Hepatocyte (in vitro differentiated cells): Measurements from ENCODE around the gene GALNTL6. TPM values are rescaled to one million over a fixed set of nuclear protein-coding genes. Genes with fewer than 3 reads are reported as not detected.
A peak's percentile ranks its signal among the peaks of the same experiment; 100 is the strongest.

ENCODE experiments used
- DNase-seq: peaks from one replicate; pipeline ENCODE4 v3.0.0-alpha.2; 2016; ENCODE audit warnings: low spot score
- H2AFZ ChIP-seq: fragments of 200-600 bp; sonication (generic); 2 replicates; pipeline ENCODE4 v1.6.0; 2016; ENCODE audit warnings: antibody characterized with exemption, mild to moderate bottlenecking
- H3K27ac ChIP-seq: fragments of 200-600 bp; sonication (generic); 2 replicates; pipeline ENCODE4 v1.5.1; 2016; ENCODE audit warnings: mild to moderate bottlenecking
- H3K27me3 ChIP-seq: fragments of 200-600 bp; sonication (generic); 2 replicates; pipeline ENCODE4 v1.6.1; 2016
- H3K36me3 ChIP-seq: fragments of 200-600 bp; sonication (generic); replicated peaks from 2 replicates; pipeline ENCODE4 v1.5.1; 2016; ENCODE audit warnings: low read depth; ENCODE audit not compliant: insufficient read depth
- H3K4me1 ChIP-seq: fragments of 200-600 bp; sonication (generic); 2 replicates; pipeline ENCODE4 v1.5.1; 2016; ENCODE audit warnings: mild to moderate bottlenecking, moderate library complexity; ENCODE audit not compliant: insufficient read depth
- H3K4me2 ChIP-seq: fragments of 200-600 bp; sonication (generic); 2 replicates; pipeline ENCODE4 v1.6.0; 2016
- H3K4me3 ChIP-seq: fragments of 200-600 bp; sonication (generic); 2 replicates; pipeline ENCODE4 v1.5.1; 2016; ENCODE audit warnings: mild to moderate bottlenecking
- H3K79me2 ChIP-seq: fragments of 200-600 bp; sonication (generic); 2 replicates; pipeline ENCODE4 v1.6.0; 2017; ENCODE audit warnings: mild to moderate bottlenecking
- H3K9me2 ChIP-seq: fragments of 200-600 bp; sonication (generic); replicated peaks from 2 replicates; pipeline ENCODE4 v1.6.0; 2017; ENCODE audit warnings: mild to moderate bottlenecking; ENCODE audit not compliant: insufficient read depth
- H3K9me3 ChIP-seq: fragments of 200-600 bp; sonication (generic); 2 replicates; pipeline ENCODE4 v1.5.1; 2016; ENCODE audit warnings: low read depth, mild to moderate bottlenecking
- H4K20me1 ChIP-seq: fragments of 200-600 bp; sonication (generic); 2 replicates; pipeline ENCODE4 v1.6.0; 2016; ENCODE audit warnings: mild to moderate bottlenecking; ENCODE audit not compliant: insufficient read depth, poor library complexity, severe bottlenecking
- EZH2 ChIP-seq: fragments of 200-600 bp; sonication (generic); IDR thresholded peaks from 2 replicates; pipeline ENCODE4 v1.6.1; 2016; ENCODE audit warnings: antibody characterized with exemption, mild to moderate bottlenecking, borderline replicate concordance
- EZH2phosphoT487 ChIP-seq: fragments of 200-600 bp; sonication (generic); IDR thresholded peaks from one replicate; pipeline ENCODE4 v1.6.1; 2018; ENCODE audit warnings: antibody characterized with exemption, mild to moderate bottlenecking, low read depth, moderate library complexity; ENCODE audit not compliant: unreplicated experiment, severe bottlenecking
- WGBS: methylation state at CpG from one replicate; pipeline ENCODE4 v1.1.6; 2016; ENCODE audit warnings: low lambda C conversion rate; ENCODE audit errors: missing lambda C conversion rate; 5-methylcytosine and 5-hydroxymethylcytosine counted together
- polyA plus RNA-seq: library from polyadenylated mRNA; unstranded; fragments of >200 nt; fragmentation: Nextera tagmentation; extraction: Ambion mirVana; gene quantifications from 2 replicates; pipeline ENCODE4 v1.2.1, GENCODE V29; 2016
- total RNA-seq: library from RNA; depleted of rRNA; stranded (reverse); fragments of >200 nt; gene quantifications from 2 replicates; pipeline ENCODE4 v1.2.3, GENCODE V29; 2014
- TF ChIP-seq, protein P1 (sequence below): fragments of 200-600 bp; sonication (generic); IDR thresholded peaks from 2 replicates; pipeline ENCODE4 v1.5.1; 2016; ENCODE audit warnings: antibody characterized with exemption, mild to moderate bottlenecking; ENCODE audit not compliant: poor library complexity

GALNTL6 gene
- total and polyA plus RNA-seq, 2 experiments from 2014 or later = 0.53 to 0.74 TPM

DNA sequence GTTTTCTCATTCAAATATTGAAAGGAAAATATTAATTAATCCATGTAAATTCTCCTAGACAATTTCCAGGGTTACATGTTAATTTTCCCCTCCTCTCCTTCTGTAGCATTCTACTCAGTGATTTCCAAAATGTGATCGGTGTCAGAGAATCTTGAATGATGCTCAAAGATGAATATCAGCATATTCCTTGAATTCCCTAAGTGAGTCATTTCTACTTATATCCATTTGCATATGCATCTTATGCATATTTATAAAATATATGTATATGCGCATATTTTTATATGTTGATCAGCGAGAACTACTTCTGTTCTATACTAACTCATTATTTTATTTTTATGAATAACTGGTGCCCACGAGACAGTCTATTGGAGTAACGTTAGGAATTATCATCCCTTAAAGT is 33.9 kb upstream of the GALNTL6 start:
- TF ChIP-seq, protein P1, sequence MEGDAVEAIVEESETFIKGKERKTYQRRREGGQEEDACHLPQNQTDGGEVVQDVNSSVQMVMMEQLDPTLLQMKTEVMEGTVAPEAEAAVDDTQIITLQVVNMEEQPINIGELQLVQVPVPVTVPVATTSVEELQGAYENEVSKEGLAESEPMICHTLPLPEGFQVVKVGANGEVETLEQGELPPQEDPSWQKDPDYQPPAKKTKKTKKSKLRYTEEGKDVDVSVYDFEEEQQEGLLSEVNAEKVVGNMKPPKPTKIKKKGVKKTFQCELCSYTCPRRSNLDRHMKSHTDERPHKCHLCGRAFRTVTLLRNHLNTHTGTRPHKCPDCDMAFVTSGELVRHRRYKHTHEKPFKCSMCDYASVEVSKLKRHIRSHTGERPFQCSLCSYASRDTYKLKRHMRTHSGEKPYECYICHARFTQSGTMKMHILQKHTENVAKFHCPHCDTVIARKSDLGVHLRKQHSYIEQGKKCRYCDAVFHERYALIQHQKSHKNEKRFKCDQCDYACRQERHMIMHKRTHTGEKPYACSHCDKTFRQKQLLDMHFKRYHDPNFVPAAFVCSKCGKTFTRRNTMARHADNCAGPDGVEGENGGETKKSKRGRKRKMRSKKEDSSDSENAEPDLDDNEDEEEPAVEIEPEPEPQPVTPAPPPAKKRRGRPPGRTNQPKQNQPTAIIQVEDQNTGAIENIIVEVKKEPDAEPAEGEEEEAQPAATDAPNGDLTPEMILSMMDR = no peak
- TF ChIP-seq EZH2 = no peak
- no peak for TF ChIP-seq EZH2phosphoT487
- Histone ChIP-seq H3K4me1 (no peaks in the 10 kb centered on the region), H3K9me2 (no peaks in the 10 kb centered on the region), H3K79me2 (no peaks in the 10 kb centered on the region), H2AFZ (no peak overlapping the region), H3K27me3 (no peaks in the 10 kb centered on the region), H3K4me2 (no peak overlapping the region), H3K36me3 (no peaks in the 10 kb centered on the region), H3K4me3 (no peak overlapping the region), H4K20me1 (no peaks in the 10 kb centered on the region), H3K9me3 (no peaks in the 10 kb centered on the region), H3K27ac (no peak overlapping the region)
- WGBS = 90% methylated on average over 5 of the region's 5 CpGs
- DNase-seq = no peak

DNA sequence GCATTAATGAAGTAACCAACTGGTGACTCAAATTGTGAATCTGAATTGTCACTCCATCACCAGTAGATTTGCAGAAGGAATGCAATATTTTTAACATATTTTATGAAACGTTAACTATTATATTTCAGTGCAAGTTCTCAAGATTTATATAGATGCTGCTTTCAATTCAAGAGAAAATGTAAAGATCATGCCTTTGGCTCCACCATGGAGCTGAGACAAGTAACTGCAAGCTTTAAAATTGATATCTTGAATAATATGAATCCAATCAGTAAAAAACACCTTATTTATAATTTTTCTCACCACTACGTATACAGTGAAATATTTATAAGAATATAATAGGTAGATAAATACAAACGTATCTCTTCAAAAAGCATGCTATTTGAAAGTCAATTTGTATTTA is 27.8 kb upstream of the GALNTL6 start:
- Histone ChIP-seq H3K4me2 (no peak overlapping the region), H3K36me3 (no peaks in the 10 kb centered on the region), H3K9me3 (no peaks in the 10 kb centered on the region), H3K27ac (no peak overlapping the region), H3K4me1 (no peaks in the 10 kb centered on the region), H4K20me1 (no peaks in the 10 kb centered on the region), H3K27me3 (no peaks in the 10 kb centered on the region), H3K4me3 (no peak overlapping the region), H2AFZ (no peak overlapping the region), H3K79me2 (no peaks in the 10 kb centered on the region), H3K9me2 (no peaks in the 10 kb centered on the region)
- no peak for DNase-seq
- no peak for TF ChIP-seq EZH2phosphoT487
- TF ChIP-seq, protein P1 = peak; percentile 39
- 83% methylated on average over 3 of the region's 3 CpGs for WGBS

DNA sequence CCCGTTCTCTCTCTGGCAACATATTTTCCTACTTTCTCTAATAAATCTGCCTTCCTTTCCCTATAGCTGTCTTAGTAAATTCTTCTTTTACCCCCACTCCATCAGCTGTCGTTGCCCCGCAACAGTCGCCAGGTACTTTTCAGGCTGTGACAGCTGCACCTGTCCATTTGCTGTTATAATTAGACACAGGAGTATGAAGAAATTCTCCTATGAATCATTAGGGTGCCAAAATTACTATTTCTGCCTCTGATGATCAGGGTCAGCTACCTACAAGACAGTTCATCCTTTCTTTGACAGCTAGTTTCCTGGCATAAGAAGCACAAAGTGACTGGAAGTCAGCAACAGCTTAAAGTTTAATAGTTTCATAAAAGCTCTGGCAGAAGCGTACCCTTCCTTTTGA is 19.5 kb upstream of the GALNTL6 start:
- Histone ChIP-seq H3K27ac (no peak overlapping the region), H3K9me3 (no peaks in the 10 kb centered on the region), H3K79me2 (no peaks in the 10 kb centered on the region), H2AFZ (no peak overlapping the region), H3K4me2 (no peak overlapping the region), H3K27me3 (no peaks in the 10 kb centered on the region), H3K9me2 (no peaks in the 10 kb centered on the region), H4K20me1 (no peaks in the 10 kb centered on the region), H3K4me3 (no peak overlapping the region), H3K4me1 (no peaks in the 10 kb centered on the region), H3K36me3 (no peaks in the 10 kb centered on the region)
- TF ChIP-seq EZH2phosphoT487 = no peak
- no peak for DNase-seq
- 61% methylated on average over 5 of the region's 5 CpGs for WGBS

DNA sequence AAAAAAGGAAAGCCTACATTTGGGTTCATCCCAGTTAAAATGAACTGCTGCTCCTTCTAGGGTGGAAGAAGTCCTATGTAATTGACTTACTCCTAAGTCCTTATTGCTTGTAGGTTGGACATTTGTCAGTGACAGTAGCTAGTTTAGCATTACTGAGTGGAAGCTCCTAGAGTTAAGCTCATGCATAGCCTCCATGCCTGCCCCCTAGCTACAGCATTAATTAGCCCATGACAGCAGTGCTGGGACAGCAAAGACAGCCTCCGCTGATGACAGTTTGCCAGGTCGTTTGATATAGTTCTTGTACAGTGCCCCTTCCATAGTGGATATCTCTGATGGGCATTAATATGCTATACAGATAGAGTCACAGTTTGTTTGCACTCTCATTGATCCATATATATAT is 18.7 kb upstream of the GALNTL6 start:
- Histone ChIP-seq H3K4me1 (no peaks in the 10 kb centered on the region), H3K4me3 (no peak overlapping the region), H3K36me3 (no peaks in the 10 kb centered on the region), H3K27me3 (no peaks in the 10 kb centered on the region), H4K20me1 (no peaks in the 10 kb centered on the region), H3K9me2 (no peaks in the 10 kb centered on the region), H3K4me2 (no peak overlapping the region), H2AFZ (no peak overlapping the region), H3K79me2 (no peaks in the 10 kb centered on the region), H3K9me3 (no peaks in the 10 kb centered on the region), H3K27ac (no peak overlapping the region)
- 80% methylated on average over 2 of the region's 2 CpGs for WGBS
- TF ChIP-seq EZH2 (no peak), EZH2phosphoT487 (no peak)
- TF ChIP-seq, protein P1 = no peak
- no peak for DNase-seq
